Astrocyte of the spinal cord (primary cell): ENCODE results near the gene PNLIPRP1.

ENCODE experiments used
- DNase-seq: peaks from one replicate; pipeline ENCODE4 v3.0.0; 2011; ENCODE audit warnings: low read depth, low spot score
- H3K4me3 ChIP-seq: 2 replicates; pipeline ENCODE4 v1.5.1; 2011; ENCODE audit warnings: low read depth, mild to moderate bottlenecking, low read length, moderate library complexity
- CTCF ChIP-seq: IDR thresholded peaks from 2 replicates; pipeline ENCODE4 v1.5.1; 2012; ENCODE audit warnings: low read depth, mild to moderate bottlenecking, low read length, inconsistent platforms
- in situ Hi-C: cut with HindIII; loops from 2 replicates; pipeline ENCODE4 v1.10.0; 2017; ENCODE audit warnings: low sequenced_read_pairs

PNLIPRP1 gene

GRCh38 chr10:116627386-116627933 lies 36.7 kb downstream of the PNLIPRP1 start:
- no peak for TF ChIP-seq CTCF
- no peak overlapping the region for H3K4me3 ChIP-seq
- in situ Hi-C loops: no loop called here
- no peak for DNase-seq

- H3K4me3 ChIP-seq: no peak overlapping the region
- TF ChIP-seq CTCF: no peak
- in situ Hi-C loops: no loop called here
- no peak for DNase-seq
Measured at GRCh38 chr10:116629340-116629739, 38.6 kb downstream of the PNLIPRP1 start.

- no peak overlapping the region for H3K4me3 ChIP-seq
- in situ Hi-C loops: no loop called here
- no peak for TF ChIP-seq CTCF
- DNase-seq: no peak
Measured at GRCh38 chr10:116630020-116630419, 39.3 kb downstream of the PNLIPRP1 start.

- no peak for TF ChIP-seq CTCF
Measured at GRCh38 chr10:116631871-116632295, 41.1 kb downstream of the PNLIPRP1 start.

GRCh38 chr10:116632596-116633215 lies 41.9 kb downstream of the PNLIPRP1 start:
- TF ChIP-seq CTCF: no peak
- in situ Hi-C loops: no loop called here
- no peak for DNase-seq
- no peak overlapping the region for H3K4me3 ChIP-seq

More at GRCh38 chr10:116631871-116632295, 41.1 kb downstream of the PNLIPRP1 start:
- H3K4me3 ChIP-seq: no peak overlapping the region
- in situ Hi-C loops: no loop called here
- DNase-seq: no peak

GRCh38 chr10:116633216-116633600 lies 42.4 kb downstream of the PNLIPRP1 start:
- no peak overlapping the region for H3K4me3 ChIP-seq
- in situ Hi-C loops: no loop called here
- no peak for DNase-seq
- no peak for TF ChIP-seq CTCF
